IgD-negative memory B cell (primary cell): Measurements from ENCODE around the gene ATP11A. TPM values are rescaled to one million over a fixed set of nuclear protein-coding genes. Genes with fewer than 3 reads are reported as not detected.

Source experiments
- H3K27ac Mint-ChIP-seq, 3 donors: one replicate each; pipeline ENCODE4 v1.8.0; 2020 to 2022; ENCODE audit warnings: mild to moderate bottlenecking in 3 of 3, mixed read lengths in 3 of 3, moderate library complexity in 1 of 3
- H3K27me3 Mint-ChIP-seq: one replicate; pipeline ENCODE4 v1.8.0; 2021; ENCODE audit warnings: mixed read lengths
- H3K36me3 Mint-ChIP-seq: one replicate; pipeline ENCODE4 v1.8.0; 2020; ENCODE audit warnings: mild to moderate bottlenecking, mixed read lengths
- H3K4me1 Mint-ChIP-seq, 3 donors: one replicate each; pipeline ENCODE4 v1.8.0; 2020 to 2022; ENCODE audit warnings: mixed read lengths in 3 of 3, mild to moderate bottlenecking in 1 of 3
- H3K4me3 Mint-ChIP-seq, 4 donors: one replicate each; pipeline ENCODE4 v1.8.0; 2020 to 2022; ENCODE audit warnings: mild to moderate bottlenecking in 4 of 4, mixed read lengths in 4 of 4, moderate library complexity in 3 of 4
- H3K9me3 Mint-ChIP-seq, 3 donors: one replicate each; pipeline ENCODE4 v1.8.0; 2020 to 2021; ENCODE audit warnings: mixed read lengths in 3 of 3, mild to moderate bottlenecking in 1 of 3
- polyA plus RNA-seq: library from polyadenylated mRNA; unstranded; fragments of 300-500 nt; fragmentation: Illumina TruSeq; gene quantifications from one replicate; pipeline ENCODE4 v1.2.3, GENCODE V29; 2021

Gene ATP11A
- polyA plus RNA-seq, 1 donor from 2014 or later = 2.9 TPM

GRCh38 chr13:112695121-112695520 lies 5.3 kb downstream of the ATP11A start:
- H3K36me3 Mint-ChIP-seq = no peaks in the 10 kb centered on the region
- H3K27ac Mint-ChIP-seq = no peak overlapping the region
- H3K4me1 Mint-ChIP-seq = peaks cover 14 to 29% (median 25%) of the 10 kb centered on the region in 3 donors
- H3K27me3 Mint-ChIP-seq = no peaks in the 10 kb centered on the region
- H3K9me3 Mint-ChIP-seq = no peaks in the 10 kb centered on the region
- H3K4me3 Mint-ChIP-seq = peak overlapping the region in 1 of 4 donors; percentile 2

GRCh38 chr13:112696001-112696868 lies 6.4 kb downstream of the ATP11A start:
- Mint-ChIP-seq H3K36me3 (no peaks in the 10 kb centered on the region), H3K27ac (no peak overlapping the region), H3K4me3 (peak overlapping the region in 1 of 4 donors; percentile 45), H3K9me3 (no peaks in the 10 kb centered on the region), H3K27me3 (no peaks in the 10 kb centered on the region), H3K4me1 (peaks cover 14 to 24% (median 23%) of the 10 kb centered on the region in 3 donors)

- H3K36me3 Mint-ChIP-seq = no peaks in the 10 kb centered on the region
- no peaks in the 10 kb centered on the region for H3K27me3 Mint-ChIP-seq
- H3K4me1 Mint-ChIP-seq = peaks cover 7 to 17% (median 16%) of the 10 kb centered on the region in 3 donors
- no peak overlapping the region for H3K27ac Mint-ChIP-seq
- H3K9me3 Mint-ChIP-seq = no peaks in the 10 kb centered on the region
- H3K4me3 Mint-ChIP-seq = no peak overlapping the region
Observed at GRCh38 chr13:112696869-112697465, 7.1 kb downstream of the ATP11A start.

- Mint-ChIP-seq H3K27me3 (no peaks in the 10 kb centered on the region), H3K4me3 (no peak overlapping the region), H3K9me3 (no peaks in the 10 kb centered on the region), H3K27ac (no peak overlapping the region), H3K36me3 (no peaks in the 10 kb centered on the region), H3K4me1 (peaks cover 0 to 9% (median 6%) of the 10 kb centered on the region in 3 donors)
Observed at GRCh38 chr13:112697756-112698655, 8.2 kb downstream of the ATP11A start.

GRCh38 chr13:112699322-112699918 lies 9.6 kb downstream of the ATP11A start:
- Mint-ChIP-seq H3K36me3 (no peaks in the 10 kb centered on the region), H3K27ac (no peak overlapping the region), H3K4me3 (no peak overlapping the region), H3K27me3 (no peaks in the 10 kb centered on the region), H3K4me1 (peaks cover 0 to 8% (median 2%) of the 10 kb centered on the region in 3 donors), H3K9me3 (no peaks in the 10 kb centered on the region)

GRCh38 chr13:112700291-112701060 lies 10.6 kb downstream of the ATP11A start:
- H3K4me1 Mint-ChIP-seq = no peaks in the 10 kb centered on the region
- H3K9me3 Mint-ChIP-seq = no peaks in the 10 kb centered on the region
- no peak overlapping the region for H3K4me3 Mint-ChIP-seq
- no peaks in the 10 kb centered on the region for H3K36me3 Mint-ChIP-seq
- H3K27ac Mint-ChIP-seq = no peak overlapping the region
- H3K27me3 Mint-ChIP-seq = no peaks in the 10 kb centered on the region

- Mint-ChIP-seq H3K27ac (peak overlapping the region in 1 of 3 donors; percentile 62), H3K4me1 (no peaks in the 10 kb centered on the region), H3K4me3 (no peak overlapping the region), H3K9me3 (no peaks in the 10 kb centered on the region), H3K27me3 (no peaks in the 10 kb centered on the region), H3K36me3 (no peaks in the 10 kb centered on the region)
Observed at GRCh38 chr13:112702341-112702985, 12.6 kb downstream of the ATP11A start.

GRCh38 chr13:112702986-112703379 lies 13.1 kb downstream of the ATP11A start:
- H3K36me3 Mint-ChIP-seq = no peaks in the 10 kb centered on the region
- no peaks in the 10 kb centered on the region for H3K27me3 Mint-ChIP-seq
- no peaks in the 10 kb centered on the region for H3K9me3 Mint-ChIP-seq
- no peak overlapping the region for H3K27ac Mint-ChIP-seq
- no peak overlapping the region for H3K4me3 Mint-ChIP-seq
- no peaks in the 10 kb centered on the region for H3K4me1 Mint-ChIP-seq

GRCh38 chr13:112703449-112704284 lies 13.8 kb downstream of the ATP11A start:
- Mint-ChIP-seq H3K4me1 (no peaks in the 10 kb centered on the region), H3K27ac (no peak overlapping the region), H3K4me3 (no peak overlapping the region), H3K27me3 (no peaks in the 10 kb centered on the region), H3K36me3 (peaks cover under 1% of the 10 kb centered on the region), H3K9me3 (no peaks in the 10 kb centered on the region)

- H3K27ac Mint-ChIP-seq = peak overlapping the region in 1 of 3 donors; percentile 64
- no peaks in the 10 kb centered on the region for H3K9me3 Mint-ChIP-seq
- H3K27me3 Mint-ChIP-seq = no peaks in the 10 kb centered on the region
- no peaks in the 10 kb centered on the region for H3K4me1 Mint-ChIP-seq
- H3K4me3 Mint-ChIP-seq = no peak overlapping the region
- H3K36me3 Mint-ChIP-seq = peaks cover 2% of the 10 kb centered on the region
Observed at GRCh38 chr13:112704308-112705145, 14.7 kb downstream of the ATP11A start.

- no peaks in the 10 kb centered on the region for H3K4me1 Mint-ChIP-seq
- no peak overlapping the region for H3K4me3 Mint-ChIP-seq
- H3K27me3 Mint-ChIP-seq = no peaks in the 10 kb centered on the region
- no peak overlapping the region for H3K27ac Mint-ChIP-seq
- H3K9me3 Mint-ChIP-seq = no peaks in the 10 kb centered on the region
- H3K36me3 Mint-ChIP-seq = peaks cover 2% of the 10 kb centered on the region
Observed at GRCh38 chr13:112705286-112705685, 15.4 kb downstream of the ATP11A start.

- Mint-ChIP-seq H3K4me1 (no peaks in the 10 kb centered on the region), H3K4me3 (no peak overlapping the region), H3K27me3 (no peaks in the 10 kb centered on the region), H3K36me3 (peaks cover 2% of the 10 kb centered on the region), H3K9me3 (no peaks in the 10 kb centered on the region), H3K27ac (no peak overlapping the region)
Observed at GRCh38 chr13:112706171-112706570, 16.3 kb downstream of the ATP11A start.
